HepG2 (cell line): ENCODE data around the gene ERF. TPM values are rescaled to one million over a fixed set of nuclear protein-coding genes. Genes with fewer than 3 reads are reported as not detected.

Source experiments
- ATAC-seq: fragments of 200-7000 bp; cut with Tn5 transposase; 3 replicates; pipeline ENCODE4 v1.9.1; 2020; ENCODE audit warnings: mild to moderate bottlenecking, moderate library complexity
- BruUV-seq: library from RNA; stranded (reverse); fragments of 400-500 nt; replicated peaks from 2 replicates; lab custom pipeline; 2021; lab: Mats Ljungman, UMichigan
- CTCF ChIA-PET: fragments of 300-600 bp; formaldehyde crosslinking; extraction: SDS; loops from one replicate; lab custom pipeline; 2021; ENCODE audit warnings: low total read pairs, inconsistent platforms, low intra/inter-chr PET ratio; lab: Yijun Ruan, JAX
- POLR2A ChIA-PET: fragments of 350-600 bp; sonication (Branson Sonifier 250); formaldehyde crosslinking; loops from one replicate; lab custom pipeline; 2020; ENCODE audit warnings: antibody characterized with exemption, inconsistent platforms; lab: Yijun Ruan, JAX
- DNase-seq: peaks from one replicate; pipeline ENCODE4 v3.0.0-alpha.2; 2015; ENCODE audit warnings: low spot score
- FAIRE-seq: peaks from 3 replicates; lab custom pipeline; 2011; peaks lifted over from hg19 to GRCh38; lab: Jason Lieb, UNC
- H2AFZ ChIP-seq: one replicate; pipeline ENCODE4 v1.6.1; 2011; ENCODE audit warnings: low read length, inconsistent platforms
- H3K27ac ChIP-seq: fragments of 300-600 bp; 3 replicates; pipeline ENCODE4 v1.8.0; 2011; ENCODE audit warnings: mixed run types, mild to moderate bottlenecking, mixed read lengths, low read length, inconsistent platforms; ENCODE audit not compliant: insufficient read depth; ENCODE audit errors: extremely low read length
- H3K27me3 ChIP-seq, 2 experiments: fragments of 200-600 bp in 1 of 2; 2 replicates in 1 of 2; 3 replicates in 1 of 2; pipeline versions ENCODE4 v1.6.0 to v1.8.0; 2011; ENCODE audit warnings: low read length in 2 of 2, mild to moderate bottlenecking in 2 of 2, moderate library complexity in 2 of 2, inconsistent platforms in 1 of 2; ENCODE audit not compliant: insufficient read depth in 2 of 2, control insufficient read depth in 1 of 2
- H3K36me3 ChIP-seq, 2 experiments: fragments of 200-600 bp in 1 of 2; replicated peaks in 1 of 2; 2 replicates in 1 of 2; 3 replicates in 1 of 2; pipeline versions ENCODE4 v1.5.1 to v1.8.0; 2011; ENCODE audit warnings: low read length in 2 of 2, inconsistent platforms in 1 of 2; ENCODE audit not compliant: insufficient read depth in 2 of 2, control insufficient read depth in 1 of 2
- H3K4me1 ChIP-seq: 2 replicates; pipeline ENCODE4 v1.5.1; 2012; ENCODE audit warnings: low read length, inconsistent platforms; ENCODE audit not compliant: insufficient read depth
- H3K4me2 ChIP-seq: 2 replicates; pipeline ENCODE4 v1.6.0; 2011; ENCODE audit warnings: low read depth, low read length, inconsistent platforms
- H3K4me3 ChIP-seq, 3 experiments: fragments of 200-600 bp in 1 of 3; sonication (generic), shearing (Covaris generic) in 1 of 3; replicated peaks in 1 of 3; 2 replicates each; pipeline ENCODE4 v1.5.1; 2011 to 2016; ENCODE audit warnings: low read length in 3 of 3, inconsistent platforms in 2 of 3, low read depth in 2 of 3, mild to moderate bottlenecking in 2 of 3, control low read depth in 1 of 3, mixed read lengths in 1 of 3; ENCODE audit not compliant: insufficient read depth in 1 of 3
- H3K79me2 ChIP-seq: one replicate; pipeline ENCODE4 v1.6.1; 2011; ENCODE audit warnings: low read length, inconsistent platforms; ENCODE audit not compliant: insufficient read depth
- H3K9ac ChIP-seq: 2 replicates; pipeline ENCODE4 v1.6.0; 2011; ENCODE audit warnings: mild to moderate bottlenecking, low read depth, low read length, inconsistent platforms; ENCODE audit not compliant: insufficient read depth
- H3K9me3 ChIP-seq: 2 replicates; pipeline ENCODE4 v1.5.1; 2012; ENCODE audit warnings: mild to moderate bottlenecking, low read length
- H4K20me1 ChIP-seq: 2 replicates; pipeline ENCODE4 v1.6.0; 2011; ENCODE audit warnings: inconsistent platforms, mild to moderate bottlenecking, low read length, moderate library complexity; ENCODE audit not compliant: insufficient read depth
- ATF7-NPFF ChIP-seq: sonication (generic); formaldehyde crosslinking; IDR thresholded peaks from 2 replicates; pipeline ENCODE4 v1.8.1; 2023; ENCODE audit warnings: mild to moderate bottlenecking, low read depth, missing genetic modification reagents, moderate library complexity
- FOXO1 ChIP-seq: sonication (generic); formaldehyde crosslinking; IDR thresholded peaks from 2 replicates; pipeline ENCODE4 v1.4.0; 2020; ENCODE audit warnings: missing genetic modification reagents
- GPN1 ChIP-seq: sonication (generic); formaldehyde crosslinking; IDR thresholded peaks from 2 replicates; pipeline ENCODE4 v1.5.1; 2020; ENCODE audit warnings: missing genetic modification reagents, borderline replicate concordance
- HNF4G ChIP-seq, 2 experiments: sonication (generic) in 1 of 2; formaldehyde crosslinking in 1 of 2; IDR thresholded peaks; 2 replicates each; pipeline versions ENCODE4 v1.4.0 to v1.6.1; 2011 to 2020; ENCODE audit warnings: borderline replicate concordance in 2 of 2, low read depth in 2 of 2, mild to moderate bottlenecking in 2 of 2, low read length in 1 of 2, missing genetic modification reagents in 1 of 2, moderate library complexity in 1 of 2
- MLLT10 ChIP-seq: sonication (generic); formaldehyde crosslinking; IDR thresholded peaks from 2 replicates; pipeline ENCODE4 v1.4.0; 2020; ENCODE audit warnings: missing genetic modification reagents
- NKX3-1 ChIP-seq: sonication (generic); formaldehyde crosslinking; IDR thresholded peaks from 2 replicates; pipeline ENCODE4 v1.5.0; 2020; ENCODE audit warnings: missing genetic modification reagents
- NR2F6 ChIP-seq, 2 experiments: IDR thresholded peaks; 2 replicates each; pipeline ENCODE4 v1.6.1; 2016; ENCODE audit warnings: antibody characterized with exemption in 1 of 2, mild to moderate bottlenecking in 1 of 2
- RARA ChIP-seq: IDR thresholded peaks from 2 replicates; pipeline ENCODE4 v1.6.1; 2016; ENCODE audit warnings: missing genetic modification reagents, missing compliant biosample characterization
- SNRNP70 ChIP-seq: fragments of 200-400 bp; formaldehyde crosslinking; IDR thresholded peaks from 2 replicates; pipeline ENCODE4 v1.6.1; 2017; ENCODE audit warnings: mild to moderate bottlenecking, low read depth, low read length, moderate library complexity
- STAT5B ChIP-seq: sonication (generic); formaldehyde crosslinking; IDR thresholded peaks from 2 replicates; pipeline ENCODE4 v1.4.0; 2020; ENCODE audit warnings: missing genetic modification reagents
- TCF7L2 ChIP-seq: IDR thresholded peaks from 2 replicates; pipeline ENCODE4 v1.6.1; 2011; ENCODE audit warnings: mild to moderate bottlenecking, low read depth, low read length, moderate library complexity
- ZNF274 ChIP-seq: sonication (generic); formaldehyde crosslinking; IDR thresholded peaks from 2 replicates; pipeline ENCODE4 v1.5.1; 2020; ENCODE audit warnings: mild to moderate bottlenecking, missing genetic modification reagents
- ZNF44 ChIP-seq: sonication (generic); formaldehyde crosslinking; IDR thresholded peaks from 2 replicates; pipeline ENCODE4 v1.5.1; 2020; ENCODE audit warnings: mild to moderate bottlenecking, missing genetic modification reagents
- ZNF7 ChIP-seq: IDR thresholded peaks from 2 replicates; pipeline ENCODE4 v1.6.1; 2016; ENCODE audit warnings: missing biosample characterization, missing genetic modification reagents
- ZNF788 ChIP-seq: sonication (generic); formaldehyde crosslinking; IDR thresholded peaks from 2 replicates; pipeline ENCODE4 v1.5.0; 2020; ENCODE audit warnings: mild to moderate bottlenecking, missing genetic modification reagents, borderline replicate concordance
- ZNF841 ChIP-seq: sonication (generic); formaldehyde crosslinking; IDR thresholded peaks from 2 replicates; pipeline ENCODE4 v1.8.1; 2023; ENCODE audit warnings: missing genetic modification reagents, borderline replicate concordance
- WGBS: methylation state at CpG from one replicate; pipeline ENCODE4 v1.1.6; 2017; ENCODE audit warnings: low lambda C conversion rate; 5-methylcytosine and 5-hydroxymethylcytosine counted together
- in situ Hi-C: cut with HindIII; loops from 2 replicates; pipeline ENCODE4 v1.10.0; 2017; ENCODE audit warnings: low pct_unique_long_range_greater_than_20kb; ENCODE audit not compliant: extremely low pct_ligation_motif_present
- intact Hi-C: fragments of 100-400 bp; cut with micrococcal nuclease; formaldehyde crosslinking; loops from one replicate; pipeline ENCODE4 v1.10.0; 2022; ENCODE audit not compliant: unreplicated experiment
- polyA plus RNA-seq, 8 experiments: library from polyadenylated mRNA; depleted of rRNA in 3 of 8; stranded (reverse) in 7 of 8; unstranded in 1 of 8; fragments of >200 nt; fragmentation: Illumina TruSeq in 4 of 8; extraction: Trizol in 4 of 8; gene quantifications; 2 replicates each; pipeline versions ENCODE4 v1.2.1 to v1.2.3, GENCODE V29; 2011 to 2016; ENCODE audit warnings: low read depth in 4 of 8, missing spikeins in 1 of 8, mixed read lengths in 1 of 8; ENCODE audit not compliant: insufficient read depth in 1 of 8
- total RNA-seq, 5 experiments: library from RNA; depleted of rRNA; stranded (reverse); fragments of >200 nt; fragmentation: Illumina TruSeq; extraction: Trizol; gene quantifications; 2 replicates each; pipeline ENCODE4 v1.2.3, GENCODE V29; 2016; ENCODE audit warnings: low read depth in 1 of 5
- TF ChIP-seq, protein P1 (sequence below): sonication (generic); formaldehyde crosslinking; IDR thresholded peaks from 2 replicates; pipeline ENCODE4 v1.4.0; 2020; ENCODE audit warnings: missing genetic modification reagents, low read depth, mild to moderate bottlenecking, borderline replicate concordance

Gene ERF
- total and polyA plus RNA-seq, 2 of the 13 experiments (the other 11 are each of a cell fraction or from before 2014, with no cell fraction given): 67.1 to 69.9 TPM

DNA sequence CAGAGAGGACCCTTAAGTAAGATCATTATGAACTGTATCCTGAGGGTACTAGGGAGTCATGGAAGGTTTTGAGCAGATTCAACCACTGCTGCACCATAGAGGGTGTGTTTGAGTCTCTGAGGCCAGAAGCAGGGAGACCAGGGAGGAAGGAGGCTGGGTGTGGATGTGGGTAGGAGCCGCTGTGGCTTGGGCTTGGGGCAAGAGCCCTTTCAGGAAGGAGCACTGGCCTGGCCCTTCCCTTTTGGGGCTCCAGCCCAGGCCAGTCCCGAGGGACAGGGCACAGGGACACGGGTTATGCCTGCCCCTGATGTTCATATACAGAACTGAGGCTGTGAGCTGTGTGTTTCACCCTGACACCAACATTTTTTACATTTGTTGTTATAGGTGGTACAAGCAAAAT lies 21.4 kb upstream of the ERF start:
- Histone ChIP-seq H4K20me1 (no peaks in the 10 kb centered on the region), H3K36me3 (peaks cover 5 to 21% of the 10 kb centered on the region in 2 experiments; a peak in 4 of 5 replicates), H3K4me1 (peaks cover 33% of the 10 kb centered on the region), H3K79me2 (peaks cover 4% of the 10 kb centered on the region), H3K27me3 (no peaks in the 10 kb centered on the region), H3K4me2 (no peak overlapping the region), H3K9me3 (no peaks in the 10 kb centered on the region), H3K9ac (no peak overlapping the region), H3K27ac (no peak overlapping the region), H3K4me3 (no peak overlapping the region), H2AFZ (no peak overlapping the region)
- no peak for TF ChIP-seq RARA (CRISPR knock-in tag)
- no peak for TF ChIP-seq NR2F6 (IDR thresholded peaks at IDR 0.05)
- TF ChIP-seq NR2F6 (CRISPR knock-in tag; IDR thresholded peaks at IDR 0.05): no peak
- TF ChIP-seq NKX3-1 (CRISPR knock-in tag): no peak
- TF ChIP-seq FOXO1: no peak
- TF ChIP-seq, protein P1, sequence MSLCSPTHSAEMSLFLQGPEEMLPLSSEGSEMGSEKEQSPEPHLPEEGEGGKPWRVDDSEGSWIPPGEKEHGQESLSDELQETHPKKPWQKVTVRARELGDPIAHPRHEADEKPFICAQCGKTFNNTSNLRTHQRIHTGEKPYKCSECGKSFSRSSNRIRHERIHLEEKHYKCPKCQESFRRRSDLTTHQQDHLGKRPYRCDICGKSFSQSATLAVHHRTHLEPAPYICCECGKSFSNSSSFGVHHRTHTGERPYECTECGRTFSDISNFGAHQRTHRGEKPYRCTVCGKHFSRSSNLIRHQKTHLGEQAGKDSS (CRISPR knock-in tag): no peak
- no peak for TF ChIP-seq GPN1 (CRISPR knock-in tag)
- TF ChIP-seq TCF7L2: no peak
- TF ChIP-seq ZNF44 (CRISPR knock-in tag): no peak
- TF ChIP-seq STAT5B (CRISPR knock-in tag): no peak
- no peak for TF ChIP-seq ZNF274
- no peak for TF ChIP-seq ZNF788
- TF ChIP-seq ATF7-NPFF: no peak
- no peak for TF ChIP-seq ZNF7 (CRISPR knock-in tag)
- TF ChIP-seq SNRNP70: no peak
- no peak for TF ChIP-seq HNF4G (IDR thresholded peaks at IDR 0.05; ENCODE audit: borderline replicate concordance, low read depth, low read length)
- no peak for TF ChIP-seq HNF4G (CRISPR knock-in tag; IDR thresholded peaks at IDR 0.05; ENCODE audit: borderline replicate concordance, low read depth)
- TF ChIP-seq MLLT10 (CRISPR knock-in tag): no peak
- no peak for TF ChIP-seq ZNF841
- ATAC-seq (no peak), DNase-seq (no peak), FAIRE-seq (no peak)
- in situ Hi-C loops (no loop called here), intact Hi-C loops (no loop called here)
- ChIA-PET CTCF (no interaction called here), POLR2A (interaction anchor here (7.4 kb wide), 1 partner anchor 31 kb away, joined by 117 read pairs; the partner anchor contains the start of gene GSK3A)
- 100% methylated on average over 2 of the region's 3 CpGs for WGBS
- no TSS peak for BruUV-seq
